Adipocyte (in vitro differentiated cells): ENCODE measurements around the gene ASPDH.
A peak's percentile ranks its signal among the peaks of the same experiment; 100 is the strongest.

Experiments
- DNase-seq: peaks from one replicate; pipeline ENCODE4 v3.0.0-alpha.2; 2015; ENCODE audit warnings: low read depth
- H3K27me3 ChIP-seq: replicated peaks from 2 replicates; pipeline ENCODE4 v1.7.0; 2013; ENCODE audit warnings: mild to moderate bottlenecking, low read length, moderate library complexity; ENCODE audit not compliant: control insufficient read depth, insufficient read depth
- H3K36me3 ChIP-seq: 2 replicates; pipeline ENCODE4 v1.7.0; 2013; ENCODE audit warnings: low read length, mild to moderate bottlenecking, moderate library complexity; ENCODE audit not compliant: control insufficient read depth, insufficient read depth, severe bottlenecking
- H3K4me1 ChIP-seq: 2 replicates; pipeline ENCODE4 v1.7.0; 2013; ENCODE audit warnings: mild to moderate bottlenecking, low read length, moderate library complexity; ENCODE audit not compliant: control insufficient read depth, insufficient read depth
- H3K4me3 ChIP-seq: 2 replicates; pipeline ENCODE4 v1.7.0; 2013; ENCODE audit warnings: mild to moderate bottlenecking, low read length, moderate library complexity
- H3K9ac ChIP-seq: 2 replicates; pipeline ENCODE4 v1.7.0; 2013; ENCODE audit warnings: mild to moderate bottlenecking, low read length, moderate library complexity
- H3K9me3 ChIP-seq: 2 replicates; pipeline ENCODE4 v1.7.0; 2013; ENCODE audit warnings: mild to moderate bottlenecking, low read length, moderate library complexity; ENCODE audit not compliant: control insufficient read depth

Gene ASPDH

DNA sequence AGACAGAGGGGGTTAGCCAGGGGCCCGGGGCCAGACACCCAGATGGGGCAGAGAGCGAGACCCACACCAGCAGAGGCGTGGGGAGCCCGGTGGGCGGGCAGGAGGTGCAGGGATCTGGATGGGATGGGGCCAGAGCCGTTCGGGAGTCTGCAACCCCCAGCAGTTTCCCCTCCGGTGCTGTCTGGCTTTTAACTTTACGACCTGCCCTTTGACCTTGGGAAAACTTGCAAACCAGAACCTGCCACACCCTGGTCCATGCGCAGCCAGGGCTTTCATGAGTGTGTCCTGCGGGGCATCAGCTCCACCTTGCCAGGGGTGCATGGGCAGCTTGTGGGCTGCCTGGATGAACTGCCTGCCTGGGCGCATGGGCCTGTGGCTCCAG lies 12.5 kb downstream of the ASPDH start:
- DNase-seq: no peak
- H3K9ac ChIP-seq: no peak overlapping the region
- H3K36me3 ChIP-seq: no peaks in the 10 kb centered on the region
- H3K9me3 ChIP-seq: no peaks in the 10 kb centered on the region
- H3K4me3 ChIP-seq: no peak overlapping the region
- peaks cover 22% of the 10 kb centered on the region for H3K27me3 ChIP-seq
- no peaks in the 10 kb centered on the region for H3K4me1 ChIP-seq

DNA sequence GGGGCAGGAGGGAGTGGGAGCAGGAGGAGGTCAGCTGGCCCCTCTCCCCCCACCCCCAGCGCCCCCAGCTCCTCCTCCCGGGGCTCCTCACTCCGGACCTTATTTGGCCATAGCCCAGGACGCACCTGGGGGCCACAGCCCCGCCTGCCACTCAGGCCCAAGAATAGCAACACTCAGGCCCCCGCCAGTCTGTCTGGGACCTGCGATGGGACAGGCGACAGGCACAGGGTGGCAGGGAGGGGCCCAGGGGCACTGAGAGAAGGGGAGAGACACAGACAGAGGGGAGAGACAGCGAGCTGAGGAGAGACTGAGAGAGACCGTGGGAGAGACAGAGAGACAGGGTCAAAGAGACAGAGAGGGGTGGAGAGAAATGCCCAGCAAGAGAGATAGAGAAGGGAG lies 13.0 kb downstream of the ASPDH start:
- Histone ChIP-seq H3K27me3 (peaks cover 25% of the 10 kb centered on the region), H3K4me1 (no peaks in the 10 kb centered on the region), H3K9me3 (no peaks in the 10 kb centered on the region), H3K36me3 (no peaks in the 10 kb centered on the region), H3K9ac (no peak overlapping the region), H3K4me3 (no peak overlapping the region)
- no peak for DNase-seq

DNA sequence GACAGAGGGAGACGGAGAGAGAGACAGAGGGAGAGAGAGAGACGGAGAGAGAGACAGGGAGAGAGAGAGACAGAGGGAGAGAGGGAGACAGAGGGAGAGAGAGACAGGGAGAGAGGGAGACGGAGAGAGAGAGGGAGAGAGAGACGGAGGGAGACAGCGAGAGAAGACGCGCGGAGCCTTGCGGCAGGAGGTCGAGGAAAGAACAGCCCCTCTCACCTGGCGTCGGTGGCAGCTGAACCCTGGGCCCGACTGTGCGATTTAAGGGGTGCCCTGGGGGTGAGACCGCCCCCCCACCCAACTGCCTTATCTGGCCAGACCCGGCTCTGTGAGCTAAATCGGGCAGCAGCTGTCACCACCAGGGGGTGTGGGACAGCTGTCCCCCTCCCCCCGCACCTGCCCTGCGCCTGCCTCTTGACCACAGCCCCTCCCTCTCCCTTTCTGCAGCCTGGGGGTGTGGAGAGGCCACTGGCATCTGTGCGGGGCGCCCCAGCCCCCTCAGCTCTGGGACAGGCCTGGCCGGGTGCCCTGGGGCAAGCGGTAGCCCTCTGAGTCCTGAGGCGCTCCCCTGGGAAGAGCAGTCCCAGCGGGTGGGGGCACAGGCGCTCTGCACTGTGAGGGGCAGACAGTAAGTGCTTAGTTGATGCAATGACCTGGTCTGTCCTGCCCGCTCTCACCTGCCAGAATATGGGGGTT lies 13.5 kb downstream of the ASPDH start:
- peaks cover 27% of the 10 kb centered on the region for H3K27me3 ChIP-seq
- no peak overlapping the region for H3K9ac ChIP-seq
- no peaks in the 10 kb centered on the region for H3K4me1 ChIP-seq
- peak; percentile 19 for DNase-seq
- no peak overlapping the region for H3K4me3 ChIP-seq
- H3K9me3 ChIP-seq: no peaks in the 10 kb centered on the region
- no peaks in the 10 kb centered on the region for H3K36me3 ChIP-seq

GRCh38 chr19:50498219-50499056 lies 15.3 kb downstream of the ASPDH start:
- Histone ChIP-seq H3K9me3 (no peaks in the 10 kb centered on the region), H3K4me1 (no peaks in the 10 kb centered on the region), H3K36me3 (no peaks in the 10 kb centered on the region), H3K4me3 (no peak overlapping the region), H3K9ac (no peak overlapping the region), H3K27me3 (peaks cover 42% of the 10 kb centered on the region)
- no peak for DNase-seq

GRCh38 chr19:50497022-50497405 lies 16.7 kb downstream of the ASPDH start:
- Histone ChIP-seq H3K9ac (no peak overlapping the region), H3K36me3 (no peaks in the 10 kb centered on the region), H3K4me3 (no peak overlapping the region), H3K4me1 (no peaks in the 10 kb centered on the region), H3K9me3 (no peaks in the 10 kb centered on the region), H3K27me3 (peaks cover 55% of the 10 kb centered on the region)
- DNase-seq: no peak

GRCh38 chr19:50496189-50497021 lies 17.3 kb downstream of the ASPDH start:
- H3K4me1 ChIP-seq: no peaks in the 10 kb centered on the region
- no peaks in the 10 kb centered on the region for H3K36me3 ChIP-seq
- DNase-seq: no peak
- H3K9ac ChIP-seq: no peak overlapping the region
- H3K4me3 ChIP-seq: no peak overlapping the region
- H3K27me3 ChIP-seq: peaks cover 60% of the 10 kb centered on the region
- H3K9me3 ChIP-seq: no peaks in the 10 kb centered on the region

- no peak for DNase-seq
- peaks cover 65% of the 10 kb centered on the region for H3K27me3 ChIP-seq
- H3K9me3 ChIP-seq: peaks cover 6% of the 10 kb centered on the region
- H3K4me3 ChIP-seq: no peak overlapping the region
- no peaks in the 10 kb centered on the region for H3K36me3 ChIP-seq
- no peak overlapping the region for H3K9ac ChIP-seq
- no peaks in the 10 kb centered on the region for H3K4me1 ChIP-seq
These were observed 18.6 kb downstream of the ASPDH start for GRCh38 chr19:50495020-50495531.

DNA sequence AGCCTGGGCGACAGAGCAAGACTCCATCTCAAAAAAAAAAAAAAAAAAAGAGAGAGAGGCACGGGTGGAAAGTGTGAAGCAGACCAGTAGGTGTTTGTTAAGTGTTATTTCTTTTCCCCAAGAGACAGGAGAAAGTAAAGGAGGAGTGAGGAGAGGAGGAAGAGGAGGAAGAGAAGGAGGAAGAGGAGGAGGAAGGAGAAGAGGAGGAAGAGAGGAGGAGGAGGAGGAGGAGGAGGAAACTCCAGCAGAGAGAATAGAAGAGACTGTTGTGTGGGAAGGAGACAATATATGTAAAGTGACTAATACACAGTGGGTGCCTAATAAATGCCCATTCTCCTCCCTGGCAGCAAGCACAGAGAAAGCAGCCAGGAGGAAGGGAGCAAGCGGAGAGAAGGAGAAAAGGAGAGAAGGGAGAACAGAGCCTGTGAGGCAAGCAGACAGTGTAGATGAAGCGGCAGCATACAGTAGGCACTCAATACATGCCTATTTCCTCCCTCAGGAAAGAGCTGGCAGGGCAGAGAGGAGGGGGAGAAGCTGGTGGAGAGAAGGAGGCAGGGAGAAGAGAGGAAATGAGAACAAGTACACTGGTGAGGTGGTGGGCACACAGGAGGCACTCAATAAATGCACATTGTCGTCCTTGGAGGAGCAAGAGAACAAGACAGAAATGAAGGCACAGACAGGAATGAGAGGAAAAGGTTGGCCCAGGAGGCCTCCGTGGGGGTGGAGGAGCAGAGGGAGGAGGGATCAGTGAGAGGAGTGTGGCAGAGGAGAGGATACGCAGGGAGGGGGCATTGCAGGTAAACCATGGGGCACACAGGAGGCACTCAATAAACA lies 19.3 kb downstream of the ASPDH start:
- Histone ChIP-seq H3K27me3 (peaks cover 66% of the 10 kb centered on the region), H3K9ac (no peak overlapping the region), H3K9me3 (peaks cover 6% of the 10 kb centered on the region), H3K36me3 (no peaks in the 10 kb centered on the region), H3K4me1 (no peaks in the 10 kb centered on the region), H3K4me3 (no peak overlapping the region)
- DNase-seq: no peak

DNA sequence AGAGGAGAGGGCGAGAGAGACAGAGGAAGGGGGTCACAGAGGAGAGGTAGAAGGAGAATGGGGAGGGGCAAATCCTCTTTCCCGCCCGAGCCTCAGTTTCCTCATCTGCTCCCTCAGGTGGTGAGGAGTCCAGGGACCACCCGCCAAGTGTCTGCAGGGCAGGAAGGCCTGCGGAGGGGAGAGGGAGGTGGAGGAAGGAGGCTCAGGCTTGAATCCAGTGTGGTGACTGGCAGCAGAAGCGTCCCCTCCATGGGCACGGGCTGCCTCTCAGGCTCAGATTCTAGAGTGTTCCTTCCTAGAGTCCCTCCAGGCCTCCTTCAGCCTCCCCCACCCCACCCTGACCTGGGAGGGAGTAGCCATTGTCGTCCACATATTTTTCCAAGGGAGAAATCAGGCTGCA lies 20.5 kb downstream of the ASPDH start:
- Histone ChIP-seq H3K9ac (no peak overlapping the region), H3K27me3 (peaks cover 71% of the 10 kb centered on the region), H3K36me3 (no peaks in the 10 kb centered on the region), H3K4me3 (no peak overlapping the region), H3K9me3 (peaks cover 6% of the 10 kb centered on the region), H3K4me1 (no peaks in the 10 kb centered on the region)
- DNase-seq: no peak

GRCh38 chr19:50492303-50493052 lies 21.2 kb downstream of the ASPDH start:
- peaks cover 6% of the 10 kb centered on the region for H3K9me3 ChIP-seq
- DNase-seq: peak; percentile 15
- H3K4me3 ChIP-seq: no peak overlapping the region
- peaks cover 67% of the 10 kb centered on the region for H3K27me3 ChIP-seq
- no peaks in the 10 kb centered on the region for H3K4me1 ChIP-seq
- H3K36me3 ChIP-seq: no peaks in the 10 kb centered on the region
- H3K9ac ChIP-seq: no peak overlapping the region
